ENCODE results near the gene RACGAP1. TPM values are rescaled to one million over a fixed set of nuclear protein-coding genes. Genes with fewer than 3 reads are reported as not detected.

The RACGAP1 gene
- polyA plus RNA-seq, 1 of the 3 experiments (the other 2 are of a cell fraction), result 21.5 TPM

DNA sequence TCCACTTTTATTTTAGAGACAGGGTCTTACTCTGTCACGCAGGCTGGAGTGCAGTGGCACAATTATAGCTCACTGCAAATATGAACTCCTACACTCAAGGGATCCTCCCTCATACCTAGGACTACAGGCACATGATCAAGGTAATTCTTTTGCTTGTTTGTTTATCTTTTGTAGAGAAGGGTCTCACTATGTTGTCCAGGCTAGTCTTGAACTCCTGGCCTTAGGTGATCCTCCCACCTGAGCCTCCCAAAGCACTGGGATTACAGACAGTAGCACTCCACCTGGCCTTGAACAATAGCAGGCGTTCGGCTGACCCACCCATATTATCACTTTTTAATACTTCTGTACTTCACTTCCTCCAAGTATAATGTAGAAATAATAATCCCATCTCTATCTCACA lies 1.4 kb upstream of the RACGAP1 start:
- Histone ChIP-seq H3K4me3 (ENCODE audit: low read depth in 2 of 2, low read length in 1 of 2) (no peak overlapping the region), H3K9ac (no peak overlapping the region), H3K9me3 (no peaks in the 10 kb centered on the region), H4K20me1 (ENCODE audit: insufficient read depth) (no peaks in the 10 kb centered on the region), H3K36me3 (replicated peaks in 1 of 2; ENCODE audit: control insufficient read depth in 1 of 2, insufficient read depth in 2 of 2, low read length in 1 of 2) (no peaks in the 10 kb centered on the region), H2AFZ (ENCODE audit: low read depth) (no peak overlapping the region), H3K79me2 (ENCODE audit: insufficient read depth) (peaks cover 36% of the 10 kb centered on the region), H3K27me3 (ENCODE audit: insufficient read depth) (no peaks in the 10 kb centered on the region), H3K9me2 (no peaks in the 10 kb centered on the region), H3K4me2 (no peak overlapping the region), H3F3A (replicated peaks; ENCODE audit: insufficient read depth) (peaks cover 5% of the 10 kb centered on the region), H3K4me1 (ENCODE audit: control insufficient read depth in 1 of 2, insufficient read depth in 2 of 2, low read depth in 1 of 2, low read length in 1 of 2) (no peaks in the 10 kb centered on the region; a peak in 2 of 4 replicates), H3K27ac (ENCODE audit: low read depth in 2 of 2, low read length in 1 of 2) (no peak overlapping the region)
- TF ChIP-seq SMC3 (IDR thresholded peaks at IDR 0.05; ENCODE audit: low read depth, low read length) (no peak), JUND (IDR thresholded peaks at IDR 0.05) (no peak), FOXM1 (IDR thresholded peaks at IDR 0.05; ENCODE audit: low read depth) (no peak), RAD21 (IDR thresholded peaks at IDR 0.05; ENCODE audit: low read length) (no peak), YY1 (IDR thresholded peaks at IDR 0.05; ENCODE audit: low read depth) (no peak), RFX5 (IDR thresholded peaks at IDR 0.05; ENCODE audit: low read length) (no peak), FOSL2 (IDR thresholded peaks at IDR 0.05; ENCODE audit: borderline replicate concordance, low read depth) (no peak), NFIC (IDR thresholded peaks at IDR 0.05; ENCODE audit: borderline replicate concordance) (no peak), CHD2 (IDR thresholded peaks at IDR 0.05; ENCODE audit: low read length, partially characterized antibody) (no peak), EP300 (IDR thresholded peaks at IDR 0.05; ENCODE audit: borderline replicate concordance in 1 of 2, low read depth in 1 of 2, low read length in 1 of 2) (no peak)
- TF ChIP-seq, protein P1, sequence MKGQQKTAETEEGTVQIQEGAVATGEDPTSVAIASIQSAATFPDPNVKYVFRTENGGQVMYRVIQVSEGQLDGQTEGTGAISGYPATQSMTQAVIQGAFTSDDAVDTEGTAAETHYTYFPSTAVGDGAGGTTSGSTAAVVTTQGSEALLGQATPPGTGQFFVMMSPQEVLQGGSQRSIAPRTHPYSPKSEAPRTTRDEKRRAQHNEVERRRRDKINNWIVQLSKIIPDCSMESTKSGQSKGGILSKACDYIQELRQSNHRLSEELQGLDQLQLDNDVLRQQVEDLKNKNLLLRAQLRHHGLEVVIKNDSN (IDR thresholded peaks at IDR 0.05; ENCODE audit: borderline replicate concordance, low read depth), result no peak
- TF ChIP-seq, protein P2, sequence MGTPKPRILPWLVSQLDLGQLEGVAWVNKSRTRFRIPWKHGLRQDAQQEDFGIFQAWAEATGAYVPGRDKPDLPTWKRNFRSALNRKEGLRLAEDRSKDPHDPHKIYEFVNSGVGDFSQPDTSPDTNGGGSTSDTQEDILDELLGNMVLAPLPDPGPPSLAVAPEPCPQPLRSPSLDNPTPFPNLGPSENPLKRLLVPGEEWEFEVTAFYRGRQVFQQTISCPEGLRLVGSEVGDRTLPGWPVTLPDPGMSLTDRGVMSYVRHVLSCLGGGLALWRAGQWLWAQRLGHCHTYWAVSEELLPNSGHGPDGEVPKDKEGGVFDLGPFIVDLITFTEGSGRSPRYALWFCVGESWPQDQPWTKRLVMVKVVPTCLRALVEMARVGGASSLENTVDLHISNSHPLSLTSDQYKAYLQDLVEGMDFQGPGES (IDR thresholded peaks at IDR 0.05; ENCODE audit: low read depth, low read length), result no peak
- TF ChIP-seq, protein P3, sequence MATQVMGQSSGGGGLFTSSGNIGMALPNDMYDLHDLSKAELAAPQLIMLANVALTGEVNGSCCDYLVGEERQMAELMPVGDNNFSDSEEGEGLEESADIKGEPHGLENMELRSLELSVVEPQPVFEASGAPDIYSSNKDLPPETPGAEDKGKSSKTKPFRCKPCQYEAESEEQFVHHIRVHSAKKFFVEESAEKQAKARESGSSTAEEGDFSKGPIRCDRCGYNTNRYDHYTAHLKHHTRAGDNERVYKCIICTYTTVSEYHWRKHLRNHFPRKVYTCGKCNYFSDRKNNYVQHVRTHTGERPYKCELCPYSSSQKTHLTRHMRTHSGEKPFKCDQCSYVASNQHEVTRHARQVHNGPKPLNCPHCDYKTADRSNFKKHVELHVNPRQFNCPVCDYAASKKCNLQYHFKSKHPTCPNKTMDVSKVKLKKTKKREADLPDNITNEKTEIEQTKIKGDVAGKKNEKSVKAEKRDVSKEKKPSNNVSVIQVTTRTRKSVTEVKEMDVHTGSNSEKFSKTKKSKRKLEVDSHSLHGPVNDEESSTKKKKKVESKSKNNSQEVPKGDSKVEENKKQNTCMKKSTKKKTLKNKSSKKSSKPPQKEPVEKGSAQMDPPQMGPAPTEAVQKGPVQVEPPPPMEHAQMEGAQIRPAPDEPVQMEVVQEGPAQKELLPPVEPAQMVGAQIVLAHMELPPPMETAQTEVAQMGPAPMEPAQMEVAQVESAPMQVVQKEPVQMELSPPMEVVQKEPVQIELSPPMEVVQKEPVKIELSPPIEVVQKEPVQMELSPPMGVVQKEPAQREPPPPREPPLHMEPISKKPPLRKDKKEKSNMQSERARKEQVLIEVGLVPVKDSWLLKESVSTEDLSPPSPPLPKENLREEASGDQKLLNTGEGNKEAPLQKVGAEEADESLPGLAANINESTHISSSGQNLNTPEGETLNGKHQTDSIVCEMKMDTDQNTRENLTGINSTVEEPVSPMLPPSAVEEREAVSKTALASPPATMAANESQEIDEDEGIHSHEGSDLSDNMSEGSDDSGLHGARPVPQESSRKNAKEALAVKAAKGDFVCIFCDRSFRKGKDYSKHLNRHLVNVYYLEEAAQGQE (IDR thresholded peaks at IDR 0.05; ENCODE audit: low read depth, low read length), result no peak
- no peak for DNase-seq
- ChIA-PET CTCF (interaction anchor here (1.5 to 4.1 kb wide), 3 partner anchors 11 to 12 kb away, joined by 4 to 25 read pairs (median 9); no protein-coding TSS in a partner anchor), POLR2A (no interaction called here)
- 91% methylated on average over 3 of the region's 3 CpGs for WGBS (ENCODE audit: low lambda C conversion rate)
